HS-5 (cell line): ENCODE results near the gene TRAPPC3.

Experiments
- DNase-seq: peaks from one replicate; pipeline ENCODE4 v3.0.0-alpha.2; 2012; ENCODE audit warnings: low read depth

The TRAPPC3 gene

DNA sequence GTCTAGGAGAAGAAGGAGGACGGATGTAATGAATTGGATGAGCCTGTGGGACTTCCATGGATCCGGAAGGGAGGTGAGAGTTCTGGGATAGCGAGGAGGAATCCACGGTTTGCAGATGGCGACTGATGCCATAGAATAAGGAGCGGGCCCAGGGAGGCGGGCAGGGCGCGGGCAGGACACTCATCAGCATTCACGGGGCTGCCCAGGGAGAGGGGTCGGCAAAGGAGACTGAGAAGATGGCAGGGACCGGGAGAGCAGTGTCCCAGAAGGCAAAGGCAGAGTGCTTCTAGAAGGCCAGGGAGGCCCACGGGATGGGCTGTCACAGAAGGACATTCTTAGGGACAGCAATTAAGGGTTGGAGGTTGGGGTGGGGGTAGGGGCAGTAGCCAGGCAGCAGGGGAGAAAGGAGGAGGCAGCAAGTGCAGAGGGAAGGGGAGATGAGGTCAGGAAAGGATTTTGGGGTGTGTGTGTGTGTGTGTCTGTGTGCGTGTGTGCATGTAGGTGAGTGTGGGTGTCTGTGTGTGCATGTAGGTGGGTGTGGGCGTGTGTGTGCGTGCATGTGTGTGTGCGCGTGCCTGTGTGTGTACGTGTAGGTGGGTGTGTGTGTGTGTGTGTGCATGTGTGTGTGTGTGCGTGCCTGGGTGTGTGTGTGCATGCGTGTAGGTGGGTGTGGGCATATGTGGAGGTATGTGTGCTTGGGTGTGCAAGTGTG lies 23.1 kb downstream of the TRAPPC3 start:
- no peak for DNase-seq

DNA sequence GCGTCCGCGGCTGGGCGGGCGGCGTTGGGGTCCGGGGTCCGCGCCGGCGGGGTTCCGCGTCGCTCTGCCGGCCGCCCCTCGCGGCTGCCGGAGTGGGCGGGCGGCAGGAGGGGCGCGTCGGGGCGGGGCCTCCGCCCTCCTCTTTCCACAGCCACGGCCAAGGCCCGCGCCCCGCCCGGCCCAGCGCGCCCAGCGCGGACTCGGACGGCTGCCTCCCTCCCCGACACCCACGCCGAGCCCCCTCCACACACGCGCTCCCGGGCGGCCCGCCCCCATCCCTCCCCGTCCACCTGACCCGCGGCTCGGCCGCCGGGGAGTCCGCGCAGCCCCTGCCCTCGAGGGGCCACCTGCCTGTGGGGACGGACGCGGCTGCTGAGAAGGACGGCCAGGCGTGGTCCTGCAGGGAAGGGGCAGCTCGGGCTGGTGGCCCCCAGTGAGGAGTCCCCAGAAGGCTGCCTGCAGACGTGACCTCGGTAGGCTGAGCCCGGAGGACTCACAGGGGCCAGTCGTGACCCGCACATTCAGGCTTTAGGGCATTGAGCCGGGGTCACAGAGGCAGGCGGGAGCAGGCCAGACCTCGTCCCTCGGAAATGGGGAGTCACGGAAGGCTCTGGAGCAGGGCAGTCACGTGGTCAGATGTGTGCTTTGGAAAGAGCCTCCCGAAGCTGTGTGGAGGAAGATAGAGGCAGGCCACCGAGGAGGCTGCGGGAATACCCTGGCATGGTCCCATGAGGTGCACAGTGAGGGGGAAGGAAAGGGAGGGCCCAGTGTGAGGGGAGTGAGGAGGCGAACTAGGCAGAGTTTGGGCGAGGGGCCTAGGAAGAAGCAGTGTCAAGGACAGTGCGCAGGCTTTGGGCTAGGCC lies 23.9 kb downstream of the TRAPPC3 start, which contains the start of gene COL8A2:
TSS of gene COL8A2 (minus strand) at position 94 of the 863 bp plus-strand sequence. CDS start 24,980 bp downstream, outside the sequence.
- DNase-seq = no peak

GRCh38 chr1:36124404-36125128 lies 24.7 kb downstream of the TRAPPC3 start:
- DNase-seq = no peak

DNA sequence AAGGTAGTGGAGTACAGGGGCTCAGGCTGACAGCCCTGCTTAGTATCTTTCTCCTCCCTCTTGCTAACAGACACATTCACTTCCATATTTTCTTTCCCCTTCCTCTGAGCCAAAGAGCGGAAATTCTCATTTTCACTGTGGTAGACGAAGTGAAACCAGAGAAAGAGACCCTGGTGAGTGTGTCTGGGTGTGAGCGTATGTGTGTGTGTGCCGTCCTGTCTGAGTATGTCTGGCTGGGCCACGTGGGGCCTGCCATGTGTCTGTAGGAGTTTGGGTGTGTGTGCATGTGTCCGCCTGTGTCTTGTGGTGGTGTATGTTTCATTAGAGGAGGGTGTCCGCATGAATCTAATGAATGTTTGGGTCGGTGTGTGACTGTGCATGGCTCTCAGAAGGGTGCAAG lies 25.9 kb downstream of the TRAPPC3 start:
- DNase-seq = no peak

GRCh38 chr1:36122062-36123030 lies 26.9 kb downstream of the TRAPPC3 start:
- DNase-seq = no peak

GRCh38 chr1:36119456-36119855 lies 29.8 kb downstream of the TRAPPC3 start:
- no peak for DNase-seq

- DNase-seq = no peak
Measured at GRCh38 chr1:36118447-36119204, 30.7 kb downstream of the TRAPPC3 start.

GRCh38 chr1:36116901-36117300 lies 32.4 kb downstream of the TRAPPC3 start:
- DNase-seq = no peak

- no peak for DNase-seq
Measured at GRCh38 chr1:36115931-36116330, 33.4 kb downstream of the TRAPPC3 start.

DNA sequence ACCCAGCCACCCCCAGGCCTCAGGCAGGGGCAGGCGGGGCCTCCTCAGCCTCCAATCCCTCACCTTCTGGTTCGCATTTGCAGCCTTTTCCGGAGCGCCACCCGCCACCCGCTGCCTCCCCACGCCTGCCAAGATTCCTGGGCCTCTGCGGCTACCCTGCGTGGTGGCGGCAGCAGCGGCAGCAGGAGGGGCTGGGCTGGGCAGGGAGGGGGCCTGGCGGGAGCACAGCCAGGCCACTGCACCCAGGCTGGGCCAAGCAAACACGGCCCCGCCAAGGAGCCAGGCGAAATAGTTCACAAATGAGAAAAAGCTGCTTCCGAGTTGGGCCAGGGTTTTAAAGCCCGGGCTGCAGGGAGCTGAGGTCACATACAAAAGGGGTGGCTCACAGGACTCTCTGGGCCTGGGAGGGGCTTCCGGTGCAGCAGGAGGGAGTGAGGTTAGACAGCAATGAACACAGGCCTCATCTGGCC lies 34.1 kb downstream of the TRAPPC3 start:
- DNase-seq = no peak

DNA sequence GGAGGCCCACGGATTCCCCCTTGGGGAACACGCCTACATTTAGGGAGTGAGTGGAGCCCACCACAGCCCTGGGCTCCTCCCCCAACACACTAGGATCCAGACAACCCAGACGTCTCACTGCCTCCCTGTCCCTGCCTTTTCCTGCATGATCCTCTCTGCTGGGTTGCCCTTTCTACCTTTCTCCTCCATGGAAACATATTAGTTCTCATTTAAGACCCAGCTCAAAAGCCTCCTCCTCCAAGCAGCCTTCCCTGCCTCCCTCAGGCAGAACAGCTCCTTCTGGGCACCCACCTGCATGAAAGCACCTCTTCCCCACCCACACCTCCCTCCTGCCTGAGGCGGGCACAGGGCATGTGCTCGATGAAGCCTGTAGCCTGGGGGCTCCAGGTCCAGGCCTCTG lies 34.9 kb downstream of the TRAPPC3 start:
- no peak for DNase-seq

- no peak for DNase-seq
Measured at GRCh38 chr1:36112823-36113222, 36.5 kb downstream of the TRAPPC3 start.

DNA sequence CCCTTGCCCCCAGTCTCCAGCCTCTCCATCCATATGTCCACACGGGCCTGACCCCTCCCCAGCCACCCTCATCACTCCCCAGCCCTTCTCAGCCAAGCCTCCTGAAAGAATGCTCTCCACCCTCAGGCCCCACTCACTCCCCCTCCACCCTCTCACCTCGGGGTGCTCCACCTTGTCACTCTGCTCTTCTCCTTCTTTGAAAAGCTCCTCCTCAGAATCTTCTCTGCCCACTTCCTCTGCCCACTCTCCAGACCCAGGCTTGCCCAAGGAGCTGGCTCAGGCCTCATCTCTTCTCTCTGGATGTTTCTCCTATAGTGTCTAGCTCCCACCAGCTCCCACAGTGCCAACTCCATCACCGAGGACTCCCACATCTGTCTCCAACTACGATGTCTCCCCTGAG lies 38.1 kb downstream of the TRAPPC3 start:
- no peak for DNase-seq

DNA sequence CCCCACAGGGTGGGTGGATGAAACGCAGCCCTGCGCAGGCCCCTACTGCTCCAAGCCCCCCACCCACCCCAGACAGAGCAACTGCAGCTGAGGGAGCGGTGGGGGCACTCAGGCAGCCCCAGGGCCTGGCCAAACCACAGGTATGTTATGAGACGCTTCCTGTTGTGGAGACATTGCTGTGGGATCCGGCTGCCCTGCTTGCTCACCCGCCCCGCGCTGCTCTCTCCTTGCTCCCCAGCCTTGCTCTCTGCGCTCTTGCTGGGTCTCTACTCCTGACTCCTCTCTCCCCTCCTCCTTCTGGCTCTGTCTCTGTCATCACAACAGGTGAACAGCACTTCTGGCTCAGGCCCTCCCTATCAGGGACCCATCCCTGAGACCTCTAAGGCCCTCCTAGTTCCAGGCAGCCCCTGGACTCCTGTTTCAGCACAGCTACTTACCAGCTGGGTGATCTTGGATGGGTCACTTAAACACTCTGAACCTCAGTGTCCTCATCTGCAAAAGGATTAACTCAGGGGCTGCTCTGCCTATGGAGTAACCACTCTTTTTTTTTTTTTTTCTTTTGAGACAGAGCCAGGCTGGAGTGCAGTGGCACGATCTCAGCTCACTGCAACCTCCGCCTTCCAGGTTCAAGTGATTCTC lies 40.1 kb downstream of the TRAPPC3 start:
- DNase-seq = no peak

GRCh38 chr1:36108314-36108713 lies 41.0 kb downstream of the TRAPPC3 start:
- DNase-seq = no peak

DNA sequence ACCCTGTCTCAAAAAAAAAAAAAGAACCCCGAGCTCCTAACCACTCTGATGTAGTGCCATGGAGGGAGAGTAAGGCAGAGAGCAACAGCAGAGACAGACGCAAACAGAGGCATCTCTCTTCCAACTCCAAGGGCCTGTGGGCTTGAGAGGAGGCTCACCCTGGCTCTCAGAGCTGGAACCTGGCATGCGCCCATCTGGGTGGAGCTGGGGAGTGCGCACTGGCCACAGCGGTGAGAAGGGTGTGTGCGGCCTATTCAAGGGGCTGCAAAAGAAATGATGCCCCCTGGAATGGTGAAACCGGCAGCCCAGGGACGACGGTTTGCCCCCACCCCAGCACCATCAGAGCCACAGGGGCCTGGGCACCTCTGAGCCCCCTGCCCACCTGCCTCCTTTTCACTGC lies 41.9 kb downstream of the TRAPPC3 start:
- DNase-seq = no peak

DNA sequence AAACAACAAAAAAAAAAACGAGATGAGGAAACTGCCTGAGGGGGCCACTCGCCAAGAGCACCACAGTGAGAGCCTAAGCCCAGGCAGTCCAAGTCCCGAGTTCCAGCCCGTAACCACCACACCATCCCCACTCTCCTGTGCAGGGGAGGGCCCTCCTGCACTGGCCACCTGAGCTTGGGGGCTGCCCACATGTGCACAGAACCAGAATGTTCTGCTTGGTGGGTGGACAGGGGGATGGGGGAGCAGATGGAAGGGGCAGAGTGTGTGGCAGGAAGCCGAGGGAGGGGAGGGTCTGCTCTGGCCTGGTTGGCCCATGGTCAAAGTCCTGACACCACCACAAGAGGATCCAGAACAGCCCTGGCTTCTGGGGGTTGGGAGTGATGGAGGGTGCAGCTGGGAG lies 43.0 kb downstream of the TRAPPC3 start:
- no peak for DNase-seq

GRCh38 chr1:36101546-36101945 lies 47.7 kb downstream of the TRAPPC3 start:
- DNase-seq = no peak

DNA sequence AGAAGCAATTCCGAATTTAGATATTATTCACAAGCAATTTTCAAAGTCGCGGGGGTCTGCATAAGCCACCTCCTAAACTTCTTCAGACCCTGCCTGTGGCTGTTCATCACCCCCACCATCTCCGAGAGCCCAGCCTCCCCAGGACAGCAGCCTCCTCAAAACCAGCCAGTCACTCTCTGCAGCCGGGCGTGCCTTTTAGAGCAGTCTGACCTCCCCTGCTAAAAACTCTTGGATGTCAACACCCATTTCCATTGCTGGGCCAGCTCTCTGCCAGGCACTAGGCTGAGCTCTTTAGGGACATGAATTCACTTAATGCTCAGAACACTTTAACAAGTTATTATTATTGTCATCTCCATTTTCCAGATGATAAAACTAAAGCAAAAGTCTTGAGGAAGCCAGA lies 48.9 kb downstream of the TRAPPC3 start:
- DNase-seq = no peak
